Hepatocyte (in vitro differentiated cells): Measurements from ENCODE around the gene HRCT1. TPM values are rescaled to one million over a fixed set of nuclear protein-coding genes. Genes with fewer than 3 reads are reported as not detected.
A peak's percentile ranks its signal among the peaks of the same experiment; 100 is the strongest.

ENCODE experiments used
- DNase-seq: peaks from one replicate; pipeline ENCODE4 v3.0.0-alpha.2; 2016; ENCODE audit warnings: low spot score
- H2AFZ ChIP-seq: fragments of 200-600 bp; sonication (generic); 2 replicates; pipeline ENCODE4 v1.6.0; 2016; ENCODE audit warnings: antibody characterized with exemption, mild to moderate bottlenecking
- H3K27ac ChIP-seq: fragments of 200-600 bp; sonication (generic); 2 replicates; pipeline ENCODE4 v1.5.1; 2016; ENCODE audit warnings: mild to moderate bottlenecking
- H3K27me3 ChIP-seq: fragments of 200-600 bp; sonication (generic); 2 replicates; pipeline ENCODE4 v1.6.1; 2016
- H3K36me3 ChIP-seq: fragments of 200-600 bp; sonication (generic); replicated peaks from 2 replicates; pipeline ENCODE4 v1.5.1; 2016; ENCODE audit warnings: low read depth; ENCODE audit not compliant: insufficient read depth
- H3K4me1 ChIP-seq: fragments of 200-600 bp; sonication (generic); 2 replicates; pipeline ENCODE4 v1.5.1; 2016; ENCODE audit warnings: mild to moderate bottlenecking, moderate library complexity; ENCODE audit not compliant: insufficient read depth
- H3K4me2 ChIP-seq: fragments of 200-600 bp; sonication (generic); 2 replicates; pipeline ENCODE4 v1.6.0; 2016
- H3K4me3 ChIP-seq: fragments of 200-600 bp; sonication (generic); 2 replicates; pipeline ENCODE4 v1.5.1; 2016; ENCODE audit warnings: mild to moderate bottlenecking
- H3K79me2 ChIP-seq: fragments of 200-600 bp; sonication (generic); 2 replicates; pipeline ENCODE4 v1.6.0; 2017; ENCODE audit warnings: mild to moderate bottlenecking
- H3K9me2 ChIP-seq: fragments of 200-600 bp; sonication (generic); replicated peaks from 2 replicates; pipeline ENCODE4 v1.6.0; 2017; ENCODE audit warnings: mild to moderate bottlenecking; ENCODE audit not compliant: insufficient read depth
- H3K9me3 ChIP-seq: fragments of 200-600 bp; sonication (generic); 2 replicates; pipeline ENCODE4 v1.5.1; 2016; ENCODE audit warnings: low read depth, mild to moderate bottlenecking
- H4K20me1 ChIP-seq: fragments of 200-600 bp; sonication (generic); 2 replicates; pipeline ENCODE4 v1.6.0; 2016; ENCODE audit warnings: mild to moderate bottlenecking; ENCODE audit not compliant: insufficient read depth, poor library complexity, severe bottlenecking
- CTCF ChIP-seq: fragments of 200-600 bp; sonication (generic); IDR thresholded peaks from 2 replicates; pipeline ENCODE4 v1.5.1; 2016; ENCODE audit warnings: antibody characterized with exemption, mild to moderate bottlenecking; ENCODE audit not compliant: poor library complexity
- EZH2 ChIP-seq: fragments of 200-600 bp; sonication (generic); IDR thresholded peaks from 2 replicates; pipeline ENCODE4 v1.6.1; 2016; ENCODE audit warnings: antibody characterized with exemption, mild to moderate bottlenecking, borderline replicate concordance
- EZH2phosphoT487 ChIP-seq: fragments of 200-600 bp; sonication (generic); IDR thresholded peaks from one replicate; pipeline ENCODE4 v1.6.1; 2018; ENCODE audit warnings: antibody characterized with exemption, mild to moderate bottlenecking, low read depth, moderate library complexity; ENCODE audit not compliant: unreplicated experiment, severe bottlenecking
- WGBS: methylation state at CpG from one replicate; pipeline ENCODE4 v1.1.6; 2016; ENCODE audit warnings: low lambda C conversion rate; ENCODE audit errors: missing lambda C conversion rate; 5-methylcytosine and 5-hydroxymethylcytosine counted together
- polyA plus RNA-seq: library from polyadenylated mRNA; unstranded; fragments of >200 nt; fragmentation: Nextera tagmentation; extraction: Ambion mirVana; gene quantifications from 2 replicates; pipeline ENCODE4 v1.2.1, GENCODE V29; 2016
- total RNA-seq: library from RNA; depleted of rRNA; stranded (reverse); fragments of >200 nt; gene quantifications from 2 replicates; pipeline ENCODE4 v1.2.3, GENCODE V29; 2014

Gene HRCT1
- total and polyA plus RNA-seq, 2 experiments from 2014 or later = 0.90 to 1.8 TPM

- no peaks in the 10 kb centered on the region for H3K9me3 ChIP-seq
- no peak overlapping the region for H3K4me2 ChIP-seq
- no peak overlapping the region for H2AFZ ChIP-seq
- peak overlapping the region; percentile 36 for H3K27ac ChIP-seq
- 63% methylated on average over 7 of the region's 7 CpGs for WGBS
- no peaks in the 10 kb centered on the region for H3K36me3 ChIP-seq
- no peaks in the 10 kb centered on the region for H4K20me1 ChIP-seq
- H3K4me1 ChIP-seq = peaks cover 7% of the 10 kb centered on the region
- H3K27me3 ChIP-seq = no peaks in the 10 kb centered on the region
- DNase-seq = no peak
- H3K4me3 ChIP-seq = no peak overlapping the region
- H3K9me2 ChIP-seq = no peaks in the 10 kb centered on the region
- H3K79me2 ChIP-seq = no peaks in the 10 kb centered on the region
- TF ChIP-seq EZH2phosphoT487 (no peak), CTCF (no peak), EZH2 (no peak)
Observed at GRCh38 chr9:35940458-35941407, 34.7 kb downstream of the HRCT1 start.

GRCh38 chr9:35942286-35942685 is 36.3 kb downstream of the HRCT1 start:
- TF ChIP-seq EZH2 (no peak), EZH2phosphoT487 (no peak), CTCF (no peak)
- H3K4me3 ChIP-seq = no peak overlapping the region
- H2AFZ ChIP-seq = no peak overlapping the region
- no peaks in the 10 kb centered on the region for H4K20me1 ChIP-seq
- peaks cover 3% of the 10 kb centered on the region for H3K4me1 ChIP-seq
- no peak for DNase-seq
- no peak overlapping the region for H3K27ac ChIP-seq
- no peaks in the 10 kb centered on the region for H3K36me3 ChIP-seq
- WGBS = 90% methylated on average over 5 of the region's 5 CpGs
- H3K9me3 ChIP-seq = no peaks in the 10 kb centered on the region
- no peaks in the 10 kb centered on the region for H3K27me3 ChIP-seq
- no peaks in the 10 kb centered on the region for H3K9me2 ChIP-seq
- H3K79me2 ChIP-seq = no peaks in the 10 kb centered on the region
- no peak overlapping the region for H3K4me2 ChIP-seq

GRCh38 chr9:35944173-35944572 is 38.2 kb downstream of the HRCT1 start:
- H3K27ac ChIP-seq = no peak overlapping the region
- no peak for DNase-seq
- H4K20me1 ChIP-seq = no peaks in the 10 kb centered on the region
- no peak overlapping the region for H3K4me2 ChIP-seq
- no peaks in the 10 kb centered on the region for H3K9me3 ChIP-seq
- H2AFZ ChIP-seq = no peak overlapping the region
- H3K36me3 ChIP-seq = no peaks in the 10 kb centered on the region
- 85% methylated on average over 3 of the region's 3 CpGs for WGBS
- H3K4me3 ChIP-seq = no peak overlapping the region
- TF ChIP-seq CTCF (no peak), EZH2phosphoT487 (no peak), EZH2 (no peak)
- H3K79me2 ChIP-seq = no peaks in the 10 kb centered on the region
- peaks cover 3% of the 10 kb centered on the region for H3K4me1 ChIP-seq
- H3K27me3 ChIP-seq = no peaks in the 10 kb centered on the region
- no peaks in the 10 kb centered on the region for H3K9me2 ChIP-seq
